HepG2 (cell line): Measurements from ENCODE around the gene ANKMY2. TPM values are rescaled to one million over a fixed set of nuclear protein-coding genes. Genes with fewer than 3 reads are reported as not detected.

Experiments used
- ATAC-seq: fragments of 200-7000 bp; cut with Tn5 transposase; 3 replicates; pipeline ENCODE4 v1.9.1; 2020; ENCODE audit warnings: mild to moderate bottlenecking, moderate library complexity
- BruUV-seq: library from RNA; stranded (reverse); fragments of 400-500 nt; replicated peaks from 2 replicates; lab custom pipeline; 2021; lab: Mats Ljungman, UMichigan
- CTCF ChIA-PET: fragments of 300-600 bp; formaldehyde crosslinking; extraction: SDS; loops from one replicate; lab custom pipeline; 2021; ENCODE audit warnings: low total read pairs, inconsistent platforms, low intra/inter-chr PET ratio; lab: Yijun Ruan, JAX
- POLR2A ChIA-PET: fragments of 350-600 bp; sonication (Branson Sonifier 250); formaldehyde crosslinking; loops from one replicate; lab custom pipeline; 2020; ENCODE audit warnings: antibody characterized with exemption, inconsistent platforms; lab: Yijun Ruan, JAX
- DNase-seq: peaks from one replicate; pipeline ENCODE4 v3.0.0-alpha.2; 2015; ENCODE audit warnings: low spot score
- FAIRE-seq: peaks from 3 replicates; lab custom pipeline; 2011; peaks lifted over from hg19 to GRCh38; lab: Jason Lieb, UNC
- H2AFZ ChIP-seq: one replicate; pipeline ENCODE4 v1.6.1; 2011; ENCODE audit warnings: low read length, inconsistent platforms
- H3K27ac ChIP-seq: fragments of 300-600 bp; 3 replicates; pipeline ENCODE4 v1.8.0; 2011; ENCODE audit warnings: mixed run types, mild to moderate bottlenecking, mixed read lengths, low read length, inconsistent platforms; ENCODE audit not compliant: insufficient read depth; ENCODE audit errors: extremely low read length
- H3K27me3 ChIP-seq, 2 experiments: fragments of 200-600 bp in 1 of 2; 2 replicates in 1 of 2; 3 replicates in 1 of 2; pipeline versions ENCODE4 v1.6.0 to v1.8.0; 2011; ENCODE audit warnings: low read length in 2 of 2, mild to moderate bottlenecking in 2 of 2, moderate library complexity in 2 of 2, inconsistent platforms in 1 of 2; ENCODE audit not compliant: insufficient read depth in 2 of 2, control insufficient read depth in 1 of 2
- H3K36me3 ChIP-seq, 2 experiments: fragments of 200-600 bp in 1 of 2; replicated peaks in 1 of 2; 2 replicates in 1 of 2; 3 replicates in 1 of 2; pipeline versions ENCODE4 v1.5.1 to v1.8.0; 2011; ENCODE audit warnings: low read length in 2 of 2, inconsistent platforms in 1 of 2; ENCODE audit not compliant: insufficient read depth in 2 of 2, control insufficient read depth in 1 of 2
- H3K4me1 ChIP-seq: 2 replicates; pipeline ENCODE4 v1.5.1; 2012; ENCODE audit warnings: low read length, inconsistent platforms; ENCODE audit not compliant: insufficient read depth
- H3K4me2 ChIP-seq: 2 replicates; pipeline ENCODE4 v1.6.0; 2011; ENCODE audit warnings: low read depth, low read length, inconsistent platforms
- H3K4me3 ChIP-seq, 3 experiments: fragments of 200-600 bp in 1 of 3; sonication (generic), shearing (Covaris generic) in 1 of 3; replicated peaks in 1 of 3; 2 replicates each; pipeline ENCODE4 v1.5.1; 2011 to 2016; ENCODE audit warnings: low read length in 3 of 3, inconsistent platforms in 2 of 3, low read depth in 2 of 3, mild to moderate bottlenecking in 2 of 3, control low read depth in 1 of 3, mixed read lengths in 1 of 3; ENCODE audit not compliant: insufficient read depth in 1 of 3
- H3K79me2 ChIP-seq: one replicate; pipeline ENCODE4 v1.6.1; 2011; ENCODE audit warnings: low read length, inconsistent platforms; ENCODE audit not compliant: insufficient read depth
- H3K9ac ChIP-seq: 2 replicates; pipeline ENCODE4 v1.6.0; 2011; ENCODE audit warnings: mild to moderate bottlenecking, low read depth, low read length, inconsistent platforms; ENCODE audit not compliant: insufficient read depth
- H3K9me3 ChIP-seq: 2 replicates; pipeline ENCODE4 v1.5.1; 2012; ENCODE audit warnings: mild to moderate bottlenecking, low read length
- H4K20me1 ChIP-seq: 2 replicates; pipeline ENCODE4 v1.6.0; 2011; ENCODE audit warnings: inconsistent platforms, mild to moderate bottlenecking, low read length, moderate library complexity; ENCODE audit not compliant: insufficient read depth
- HDAC6 ChIP-seq: fragments of 200-600 bp; sonication (generic); IDR thresholded peaks from 2 replicates; pipeline ENCODE4 v1.7.0; 2017; ENCODE audit warnings: mild to moderate bottlenecking, antibody characterized with exemption, low read length, low read depth
- ZMYM4 ChIP-seq: sonication (generic); formaldehyde crosslinking; IDR thresholded peaks from 2 replicates; pipeline ENCODE4 v1.8.1; 2023; ENCODE audit warnings: mild to moderate bottlenecking, missing genetic modification reagents
- ZNF629 ChIP-seq: sonication (generic); formaldehyde crosslinking; conservative IDR thresholded peaks from 2 replicates; pipeline ENCODE4 v1.5.0; 2020; ENCODE audit warnings: missing genetic modification reagents
- WGBS: methylation state at CpG from one replicate; pipeline ENCODE4 v1.1.6; 2017; ENCODE audit warnings: low lambda C conversion rate; 5-methylcytosine and 5-hydroxymethylcytosine counted together
- in situ Hi-C: cut with HindIII; loops from 2 replicates; pipeline ENCODE4 v1.10.0; 2017; ENCODE audit warnings: low pct_unique_long_range_greater_than_20kb; ENCODE audit not compliant: extremely low pct_ligation_motif_present
- intact Hi-C: fragments of 100-400 bp; cut with micrococcal nuclease; formaldehyde crosslinking; loops from one replicate; pipeline ENCODE4 v1.10.0; 2022; ENCODE audit not compliant: unreplicated experiment
- polyA plus RNA-seq, 8 experiments: library from polyadenylated mRNA; depleted of rRNA in 3 of 8; stranded (reverse) in 7 of 8; unstranded in 1 of 8; fragments of >200 nt; fragmentation: Illumina TruSeq in 4 of 8; extraction: Trizol in 4 of 8; gene quantifications; 2 replicates each; pipeline versions ENCODE4 v1.2.1 to v1.2.3, GENCODE V29; 2011 to 2016; ENCODE audit warnings: low read depth in 4 of 8, missing spikeins in 1 of 8, mixed read lengths in 1 of 8; ENCODE audit not compliant: insufficient read depth in 1 of 8
- total RNA-seq, 5 experiments: library from RNA; depleted of rRNA; stranded (reverse); fragments of >200 nt; fragmentation: Illumina TruSeq; extraction: Trizol; gene quantifications; 2 replicates each; pipeline ENCODE4 v1.2.3, GENCODE V29; 2016; ENCODE audit warnings: low read depth in 1 of 5
- TF ChIP-seq, protein P1 (sequence below): sonication (generic); formaldehyde crosslinking; IDR thresholded peaks from 2 replicates; pipeline ENCODE4 v1.5.0; 2020; ENCODE audit warnings: missing genetic modification reagents, mild to moderate bottlenecking, borderline replicate concordance
- TF ChIP-seq, protein P2 (sequence below): sonication (generic); formaldehyde crosslinking; IDR thresholded peaks from 2 replicates; pipeline ENCODE4 v1.5.0; 2020; ENCODE audit warnings: mild to moderate bottlenecking, low read depth, missing genetic modification reagents, borderline replicate concordance
- TF ChIP-seq, protein P3 (sequence below): sonication (generic); formaldehyde crosslinking; IDR thresholded peaks from 2 replicates; pipeline ENCODE4 v1.5.1; 2020; ENCODE audit warnings: missing genetic modification reagents, mild to moderate bottlenecking, borderline replicate concordance
- TF ChIP-seq, protein P4 (sequence below): sonication (generic); formaldehyde crosslinking; IDR thresholded peaks from 2 replicates; pipeline ENCODE4 v1.5.0; 2020; ENCODE audit warnings: mild to moderate bottlenecking, missing genetic modification reagents, borderline replicate concordance

ANKMY2 gene
- total and polyA plus RNA-seq, 2 of the 13 experiments (the other 11 are each of a cell fraction or from before 2014, with no cell fraction given), result 12.2 to 21.6 TPM

DNA sequence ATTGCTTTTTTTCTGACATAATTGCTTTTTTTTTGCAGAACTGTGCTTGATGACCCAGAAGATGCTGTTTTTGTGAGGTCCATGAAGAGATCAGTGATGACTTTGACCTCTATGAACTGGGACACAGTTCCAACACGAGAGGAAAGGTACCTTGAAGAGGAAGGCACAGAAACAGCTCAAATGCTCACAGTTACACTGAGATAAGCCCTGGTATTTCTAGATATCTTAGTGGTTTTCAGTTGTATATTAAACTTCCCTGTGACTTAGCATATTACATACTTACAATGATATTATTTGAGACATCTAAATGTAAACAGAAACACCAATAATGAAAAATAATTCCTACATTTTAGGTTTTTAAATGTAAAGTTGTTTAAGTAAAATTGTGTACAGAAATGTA is 64.3 kb downstream of the ANKMY2 start:
- H3K9me3 ChIP-seq, result no peaks in the 10 kb centered on the region
- intact Hi-C loops, result no loop called here
- TF ChIP-seq, protein P1, sequence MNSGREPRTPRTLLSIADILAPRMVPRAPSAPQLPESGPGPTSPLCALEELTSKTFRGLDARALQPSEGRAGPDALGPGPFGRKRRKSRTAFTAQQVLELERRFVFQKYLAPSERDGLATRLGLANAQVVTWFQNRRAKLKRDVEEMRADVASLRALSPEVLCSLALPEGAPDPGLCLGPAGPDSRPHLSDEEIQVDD (CRISPR knock-in tag), result no peak
- no peak for TF ChIP-seq ZNF629
- TF ChIP-seq ZMYM4 (CRISPR knock-in tag), result no peak
- no peak for TF ChIP-seq HDAC6
- TF ChIP-seq, protein P2, sequence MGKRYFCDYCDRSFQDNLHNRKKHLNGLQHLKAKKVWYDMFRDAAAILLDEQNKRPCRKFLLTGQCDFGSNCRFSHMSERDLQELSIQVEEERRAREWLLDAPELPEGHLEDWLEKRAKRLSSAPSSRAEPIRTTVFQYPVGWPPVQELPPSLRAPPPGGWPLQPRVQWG, result no peak
- TF ChIP-seq, protein P3, sequence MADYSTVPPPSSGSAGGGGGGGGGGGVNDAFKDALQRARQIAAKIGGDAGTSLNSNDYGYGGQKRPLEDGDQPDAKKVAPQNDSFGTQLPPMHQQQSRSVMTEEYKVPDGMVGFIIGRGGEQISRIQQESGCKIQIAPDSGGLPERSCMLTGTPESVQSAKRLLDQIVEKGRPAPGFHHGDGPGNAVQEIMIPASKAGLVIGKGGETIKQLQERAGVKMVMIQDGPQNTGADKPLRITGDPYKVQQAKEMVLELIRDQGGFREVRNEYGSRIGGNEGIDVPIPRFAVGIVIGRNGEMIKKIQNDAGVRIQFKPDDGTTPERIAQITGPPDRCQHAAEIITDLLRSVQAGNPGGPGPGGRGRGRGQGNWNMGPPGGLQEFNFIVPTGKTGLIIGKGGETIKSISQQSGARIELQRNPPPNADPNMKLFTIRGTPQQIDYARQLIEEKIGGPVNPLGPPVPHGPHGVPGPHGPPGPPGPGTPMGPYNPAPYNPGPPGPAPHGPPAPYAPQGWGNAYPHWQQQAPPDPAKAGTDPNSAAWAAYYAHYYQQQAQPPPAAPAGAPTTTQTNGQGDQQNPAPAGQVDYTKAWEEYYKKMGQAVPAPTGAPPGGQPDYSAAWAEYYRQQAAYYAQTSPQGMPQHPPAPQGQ (CRISPR knock-in tag), result no peak
- TF ChIP-seq, protein P4, sequence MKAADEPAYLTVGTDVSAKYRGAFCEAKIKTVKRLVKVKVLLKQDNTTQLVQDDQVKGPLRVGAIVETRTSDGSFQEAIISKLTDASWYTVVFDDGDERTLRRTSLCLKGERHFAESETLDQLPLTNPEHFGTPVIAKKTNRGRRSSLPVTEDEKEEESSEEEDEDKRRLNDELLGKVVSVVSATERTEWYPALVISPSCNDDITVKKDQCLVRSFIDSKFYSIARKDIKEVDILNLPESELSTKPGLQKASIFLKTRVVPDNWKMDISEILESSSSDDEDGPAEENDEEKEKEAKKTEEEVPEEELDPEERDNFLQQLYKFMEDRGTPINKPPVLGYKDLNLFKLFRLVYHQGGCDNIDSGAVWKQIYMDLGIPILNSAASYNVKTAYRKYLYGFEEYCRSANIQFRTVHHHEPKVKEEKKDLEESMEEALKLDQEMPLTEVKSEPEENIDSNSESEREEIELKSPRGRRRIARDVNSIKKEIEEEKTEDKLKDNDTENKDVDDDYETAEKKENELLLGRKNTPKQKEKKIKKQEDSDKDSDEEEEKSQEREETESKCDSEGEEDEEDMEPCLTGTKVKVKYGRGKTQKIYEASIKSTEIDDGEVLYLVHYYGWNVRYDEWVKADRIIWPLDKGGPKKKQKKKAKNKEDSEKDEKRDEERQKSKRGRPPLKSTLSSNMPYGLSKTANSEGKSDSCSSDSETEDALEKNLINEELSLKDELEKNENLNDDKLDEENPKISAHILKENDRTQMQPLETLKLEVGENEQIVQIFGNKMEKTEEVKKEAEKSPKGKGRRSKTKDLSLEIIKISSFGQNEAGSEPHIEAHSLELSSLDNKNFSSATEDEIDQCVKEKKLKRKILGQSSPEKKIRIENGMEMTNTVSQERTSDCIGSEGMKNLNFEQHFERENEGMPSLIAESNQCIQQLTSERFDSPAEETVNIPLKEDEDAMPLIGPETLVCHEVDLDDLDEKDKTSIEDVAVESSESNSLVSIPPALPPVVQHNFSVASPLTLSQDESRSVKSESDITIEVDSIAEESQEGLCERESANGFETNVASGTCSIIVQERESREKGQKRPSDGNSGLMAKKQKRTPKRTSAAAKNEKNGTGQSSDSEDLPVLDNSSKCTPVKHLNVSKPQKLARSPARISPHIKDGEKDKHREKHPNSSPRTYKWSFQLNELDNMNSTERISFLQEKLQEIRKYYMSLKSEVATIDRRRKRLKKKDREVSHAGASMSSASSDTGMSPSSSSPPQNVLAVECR, result no peak
- TF ChIP-seq, all 625 proteins: peak for 0
- H3K4me3 ChIP-seq, result no peak overlapping the region
- H3K79me2 ChIP-seq, result no peaks in the 10 kb centered on the region
- in situ Hi-C loops, result no loop called here
- no peak overlapping the region for H3K27ac ChIP-seq
- CTCF ChIA-PET, result no interaction called here
- no peaks in the 10 kb centered on the region for H3K4me1 ChIP-seq
- whole genome bisulfite sequencing, result 0% methylated on average over 1 of the region's 1 CpG
- ATAC-seq (no peak), DNase-seq (no peak), FAIRE-seq (no peak)
- BruUV-seq, result no TSS peak
- POLR2A ChIA-PET, result no interaction called here
- no peak overlapping the region for H2AFZ ChIP-seq
- peaks cover 0 to 3% of the 10 kb centered on the region in 2 experiments; a peak in 1 of 5 replicates for H3K27me3 ChIP-seq
- no peaks in the 10 kb centered on the region for H4K20me1 ChIP-seq
- H3K4me2 ChIP-seq, result no peak overlapping the region
- H3K9ac ChIP-seq, result no peak overlapping the region
- H3K36me3 ChIP-seq, result no peaks in the 10 kb centered on the region
